ENCODE measurements around the gene RUNX3.

RUNX3 gene

GRCh38 chr1:24928689-24929397 lies 1.2 kb downstream of the RUNX3 start:
- no peak for DNase-seq

- DNase-seq = no peak
These were observed 1.9 kb downstream of the RUNX3 start for GRCh38 chr1:24927988-24928688.

- DNase-seq = no peak
These were observed 2.6 kb downstream of the RUNX3 start for GRCh38 chr1:24927473-24927872.

- DNase-seq = no peak
These were observed 3.4 kb downstream of the RUNX3 start for GRCh38 chr1:24926563-24927249.

- no peak for DNase-seq
These were observed 4.1 kb downstream of the RUNX3 start for GRCh38 chr1:24925963-24926362.

- no peak for DNase-seq
These were observed 4.8 kb downstream of the RUNX3 start for GRCh38 chr1:24925082-24925779.

- no peak for DNase-seq
These were observed 6.5 kb downstream of the RUNX3 start for GRCh38 chr1:24923485-24924113.

GRCh38 chr1:24921938-24922662 lies 8.0 kb downstream of the RUNX3 start:
- no peak for DNase-seq

- DNase-seq = no peak
These were observed 8.7 kb downstream of the RUNX3 start for GRCh38 chr1:24921412-24921811.

GRCh38 chr1:24920533-24920925 lies 9.5 kb downstream of the RUNX3 start:
- no peak for DNase-seq

GRCh38 chr1:24919791-24920532 lies 10.1 kb downstream of the RUNX3 start:
- DNase-seq = no peak

- DNase-seq = no peak
These were observed 11.0 kb downstream of the RUNX3 start for GRCh38 chr1:24918995-24919605.

- DNase-seq = no peak
These were observed 11.7 kb downstream of the RUNX3 start for GRCh38 chr1:24918370-24918769.

- DNase-seq = no peak
These were observed 12.6 kb downstream of the RUNX3 start for GRCh38 chr1:24917327-24918074.

GRCh38 chr1:24915816-24916602 lies 14.1 kb downstream of the RUNX3 start:
- no peak for DNase-seq

GRCh38 chr1:24914226-24915069 lies 15.6 kb downstream of the RUNX3 start:
- DNase-seq = no peak

- no peak for DNase-seq
These were observed 16.4 kb downstream of the RUNX3 start for GRCh38 chr1:24913616-24914225.

- DNase-seq = no peak
These were observed 16.8 kb downstream of the RUNX3 start for GRCh38 chr1:24913274-24913604.

Measured in NCI-H226 (cell line).